Activated CD8-positive, alpha-beta memory T cell treated with anti-CD3 and anti-CD28 coated beads, Interleukin-2, amount 50 U/mL, for 24 hours (primary cell): Measurements from ENCODE around the gene BHLHE23.

Experiments used
- DNase-seq: peaks from one replicate; pipeline ENCODE4 v3.0.0-alpha.2; 2020; ENCODE audit errors: extremely low read depth

Gene BHLHE23

GRCh38 chr20:63009045-63009961 is 2.5 kb upstream of the BHLHE23 start:
- peak; percentile 29 for DNase-seq

- no peak for DNase-seq
These were observed 1.8 kb upstream of the BHLHE23 start for GRCh38 chr20:63008541-63009044.

- no peak for DNase-seq
These were observed 1.1 kb upstream of the BHLHE23 start for GRCh38 chr20:63007646-63008488.

GRCh38 chr20:63007360-63007645 is 539 bp upstream of the BHLHE23 start:
- DNase-seq: no peak

- no peak for DNase-seq
These were observed 763 bp downstream of the BHLHE23 start for GRCh38 chr20:63005862-63006539.

- DNase-seq: no peak
These were observed 1.4 kb downstream of the BHLHE23 start for GRCh38 chr20:63005365-63005861.

- no peak for DNase-seq
These were observed 2.0 kb downstream of the BHLHE23 start for GRCh38 chr20:63004607-63005364.

- DNase-seq: no peak
These were observed 3.2 kb downstream of the BHLHE23 start for GRCh38 chr20:63003546-63003945.

- no peak for DNase-seq
These were observed 4.3 kb downstream of the BHLHE23 start for GRCh38 chr20:63002511-63002910.

GRCh38 chr20:63000958-63001357 is 5.8 kb downstream of the BHLHE23 start:
- DNase-seq: no peak

GRCh38 chr20:63000036-63000435 is 6.7 kb downstream of the BHLHE23 start:
- no peak for DNase-seq

GRCh38 chr20:62999580-62999979 is 7.2 kb downstream of the BHLHE23 start:
- no peak for DNase-seq

- DNase-seq: no peak
These were observed 8.3 kb downstream of the BHLHE23 start for GRCh38 chr20:62998449-62998848.

- no peak for DNase-seq
These were observed 9.2 kb downstream of the BHLHE23 start for GRCh38 chr20:62997417-62998035.

GRCh38 chr20:62996596-62996982 is 10.2 kb downstream of the BHLHE23 start:
- DNase-seq: no peak

GRCh38 chr20:62995898-62996595 is 10.7 kb downstream of the BHLHE23 start:
- no peak for DNase-seq

- no peak for DNase-seq
These were observed 11.3 kb downstream of the BHLHE23 start for GRCh38 chr20:62995481-62995880.

GRCh38 chr20:62994869-62995281 is 11.9 kb downstream of the BHLHE23 start:
- no peak for DNase-seq

- no peak for DNase-seq
These were observed 12.8 kb downstream of the BHLHE23 start for GRCh38 chr20:62993856-62994494.

- DNase-seq: no peak
These were observed 14.9 kb downstream of the BHLHE23 start for GRCh38 chr20:62991863-62992262.
